ENCODE data around the gene FAM163B.

The FAM163B gene

DNA sequence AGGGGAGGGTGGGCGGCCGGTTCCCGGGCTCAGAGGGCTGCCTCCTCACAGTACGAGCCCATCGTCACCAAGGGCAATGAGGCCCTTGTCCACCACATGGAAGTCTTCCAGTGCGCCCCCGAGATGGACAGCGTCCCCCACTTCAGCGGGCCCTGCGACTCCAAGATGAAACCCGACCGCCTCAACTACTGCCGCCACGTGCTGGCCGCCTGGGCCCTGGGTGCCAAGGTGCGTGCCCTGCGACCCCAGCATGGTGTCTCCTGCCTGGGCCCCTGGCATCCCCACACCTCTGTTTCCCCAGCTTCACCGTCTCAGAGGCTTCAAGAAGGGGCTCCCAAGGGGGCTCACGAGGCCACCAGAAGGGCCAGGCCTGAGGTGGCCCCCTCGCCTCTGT is 34.2 kb upstream of the FAM163B start:
- no peak for DNase-seq (ENCODE audit: insufficient read length, low spot score)
- TF ChIP-seq, protein P1, sequence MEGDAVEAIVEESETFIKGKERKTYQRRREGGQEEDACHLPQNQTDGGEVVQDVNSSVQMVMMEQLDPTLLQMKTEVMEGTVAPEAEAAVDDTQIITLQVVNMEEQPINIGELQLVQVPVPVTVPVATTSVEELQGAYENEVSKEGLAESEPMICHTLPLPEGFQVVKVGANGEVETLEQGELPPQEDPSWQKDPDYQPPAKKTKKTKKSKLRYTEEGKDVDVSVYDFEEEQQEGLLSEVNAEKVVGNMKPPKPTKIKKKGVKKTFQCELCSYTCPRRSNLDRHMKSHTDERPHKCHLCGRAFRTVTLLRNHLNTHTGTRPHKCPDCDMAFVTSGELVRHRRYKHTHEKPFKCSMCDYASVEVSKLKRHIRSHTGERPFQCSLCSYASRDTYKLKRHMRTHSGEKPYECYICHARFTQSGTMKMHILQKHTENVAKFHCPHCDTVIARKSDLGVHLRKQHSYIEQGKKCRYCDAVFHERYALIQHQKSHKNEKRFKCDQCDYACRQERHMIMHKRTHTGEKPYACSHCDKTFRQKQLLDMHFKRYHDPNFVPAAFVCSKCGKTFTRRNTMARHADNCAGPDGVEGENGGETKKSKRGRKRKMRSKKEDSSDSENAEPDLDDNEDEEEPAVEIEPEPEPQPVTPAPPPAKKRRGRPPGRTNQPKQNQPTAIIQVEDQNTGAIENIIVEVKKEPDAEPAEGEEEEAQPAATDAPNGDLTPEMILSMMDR (IDR thresholded peaks at IDR 0.05; ENCODE audit: insufficient read depth, missing control alignments) = no peak
- FAIRE-seq = no peak

DNA sequence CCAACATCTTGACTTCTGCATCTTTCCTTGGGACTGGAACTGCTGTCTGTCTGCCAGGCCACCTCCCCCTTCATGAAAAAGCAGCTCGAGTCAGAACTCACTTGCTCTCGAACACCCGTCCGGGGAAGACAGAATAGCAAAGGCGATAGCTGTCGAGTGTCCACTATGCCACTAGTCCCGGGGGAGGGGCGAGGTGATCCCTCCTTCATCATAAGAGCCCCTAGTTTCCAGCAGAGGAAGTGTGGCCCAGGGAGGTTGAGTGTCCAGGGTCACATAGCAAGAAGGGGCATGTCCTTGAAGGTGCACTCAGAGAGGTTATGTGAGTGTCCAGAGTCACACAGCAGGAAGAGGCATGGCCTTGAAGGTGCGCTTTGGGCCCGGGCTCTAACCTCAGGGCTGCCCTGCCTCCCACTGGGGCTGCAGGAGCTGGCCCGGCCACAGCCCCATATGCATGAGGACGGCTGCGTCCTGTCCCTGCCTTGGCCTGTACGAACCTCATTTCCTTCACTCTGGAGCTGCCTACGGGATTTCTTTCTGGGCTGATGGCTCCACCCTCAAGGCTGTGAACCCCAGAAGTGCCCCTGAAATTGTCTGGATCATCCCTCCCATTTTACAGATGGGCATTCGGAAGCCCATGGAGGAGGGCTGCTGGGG is 33.6 kb upstream of the FAM163B start:
- FAIRE-seq = no peak
- DNase-seq (ENCODE audit: insufficient read length, low spot score) = no peak
- TF ChIP-seq, protein P1 (IDR thresholded peaks at IDR 0.05; ENCODE audit: insufficient read depth, missing control alignments) = no peak

DNA sequence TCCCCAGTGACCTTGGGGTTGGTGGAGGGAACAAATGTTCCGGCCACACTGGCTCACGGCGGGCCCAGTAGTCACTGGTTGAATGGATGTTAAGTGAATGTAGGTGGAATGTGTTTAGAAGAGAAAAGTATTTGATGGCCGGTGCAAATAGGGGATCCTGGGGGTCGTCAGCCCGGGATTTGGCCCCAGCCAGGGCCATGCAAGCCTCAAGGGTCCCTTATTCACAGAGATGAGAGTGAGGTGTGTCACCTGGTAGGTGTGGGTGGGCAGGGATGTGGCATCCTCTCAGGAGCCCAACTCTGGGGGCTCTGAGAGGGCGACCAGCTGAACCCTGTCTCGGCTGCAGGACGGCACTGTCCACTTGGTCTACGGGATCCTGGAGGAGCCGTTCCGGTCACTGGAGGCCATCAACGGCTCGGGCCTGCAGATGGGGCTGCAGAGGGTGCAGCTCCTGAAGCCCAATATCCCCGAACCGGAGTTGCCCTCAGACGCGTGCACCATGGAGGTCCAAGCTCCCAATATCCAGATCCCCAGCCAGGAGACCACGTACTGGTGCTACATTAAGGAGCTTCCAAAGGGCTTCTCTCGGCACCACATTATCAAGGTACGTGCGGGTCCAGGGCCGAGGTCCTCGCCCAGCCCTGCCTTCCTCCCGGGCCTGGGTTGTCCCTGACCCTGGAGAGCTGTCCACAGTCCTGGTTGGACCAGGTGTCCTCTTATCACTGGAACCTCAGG is 32.8 kb upstream of the FAM163B start:
- DNase-seq (ENCODE audit: insufficient read length, low spot score) (no peak), FAIRE-seq (no peak)
- TF ChIP-seq, protein P1 (IDR thresholded peaks at IDR 0.05; ENCODE audit: insufficient read depth, missing control alignments) = no peak

DNA sequence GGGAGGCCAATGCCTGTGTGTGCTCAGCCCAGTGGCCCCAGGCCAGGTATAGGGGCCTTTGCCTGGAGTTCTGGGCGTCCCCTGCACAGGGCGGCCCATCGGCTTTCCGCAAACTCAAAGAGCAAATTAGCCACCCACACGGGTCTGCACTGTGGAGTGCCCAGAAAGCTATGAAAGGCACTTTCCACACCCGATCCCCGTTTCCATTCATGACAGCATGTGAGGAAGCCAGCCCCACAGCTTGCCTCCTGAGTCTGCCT is 32.1 kb upstream of the FAM163B start:
- DNase-seq (ENCODE audit: insufficient read length, low spot score) (no peak), FAIRE-seq (no peak)
- TF ChIP-seq, protein P1 (IDR thresholded peaks at IDR 0.05; ENCODE audit: insufficient read depth, missing control alignments) = no peak

DNA sequence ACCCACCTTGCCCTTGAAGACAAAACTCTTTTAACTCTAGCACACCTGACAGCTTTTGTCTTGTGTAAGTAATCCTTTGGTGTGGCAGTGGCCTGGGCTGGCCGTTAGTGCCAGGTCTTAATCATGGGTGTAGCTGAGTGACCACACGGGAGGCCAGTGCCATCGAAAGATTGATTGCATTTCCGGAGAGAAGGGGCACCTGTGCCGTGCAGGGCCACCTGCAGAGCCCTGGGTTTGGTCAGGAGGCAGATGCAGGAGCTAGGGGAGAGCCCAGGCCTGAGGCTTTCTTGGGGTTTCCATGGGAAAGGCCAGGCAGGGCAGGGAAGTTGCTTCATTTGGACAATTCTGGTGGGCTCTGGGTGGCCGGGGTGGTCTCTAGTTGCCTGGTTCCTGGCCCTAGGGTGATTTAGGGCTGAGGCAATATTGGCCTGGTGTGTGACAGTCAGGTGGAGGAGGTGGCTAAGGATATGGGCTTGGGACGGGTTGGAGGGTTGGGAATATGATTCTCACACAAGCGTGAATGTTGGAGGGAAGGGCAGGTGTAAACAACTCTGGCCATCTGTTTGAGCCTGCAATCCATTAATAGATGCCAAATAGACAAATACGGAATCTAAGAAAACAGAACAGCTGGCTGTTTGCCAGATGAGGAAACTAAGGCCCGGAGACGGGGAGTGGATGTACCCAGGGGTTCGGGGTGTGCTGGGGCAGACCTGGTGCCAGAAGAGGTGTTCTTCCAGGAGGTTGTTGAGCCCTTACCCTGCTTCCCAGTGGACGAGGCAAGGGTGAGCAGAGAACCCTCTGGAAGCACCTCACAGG is 31.6 kb upstream of the FAM163B start:
- FAIRE-seq (no peak), DNase-seq (ENCODE audit: insufficient read length, low spot score) (no peak)
- TF ChIP-seq, protein P1 (IDR thresholded peaks at IDR 0.05; ENCODE audit: insufficient read depth, missing control alignments) = no peak

DNA sequence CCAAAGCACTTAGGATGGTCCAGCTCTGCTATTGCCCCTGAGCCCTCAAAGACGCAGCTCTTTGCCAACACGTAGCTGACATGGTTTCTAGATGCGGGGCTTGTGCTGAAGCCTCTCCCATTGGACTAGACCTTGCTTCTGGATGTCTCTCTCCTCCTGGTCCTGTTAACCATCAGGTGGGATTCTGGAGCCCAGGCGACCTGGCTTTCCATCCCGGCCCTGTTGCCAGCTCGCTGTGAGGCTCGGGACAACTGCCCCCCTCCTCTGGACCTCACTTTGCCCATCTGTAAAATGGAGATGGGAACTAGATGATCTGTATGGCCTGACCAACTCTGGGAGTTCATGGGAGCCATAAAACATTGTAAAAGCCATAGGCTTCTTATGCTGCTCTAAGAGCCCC is 31.0 kb upstream of the FAM163B start:
- FAIRE-seq = no peak
- TF ChIP-seq, protein P1 (IDR thresholded peaks at IDR 0.05; ENCODE audit: insufficient read depth, missing control alignments) = no peak
- no peak for DNase-seq (ENCODE audit: insufficient read length, low spot score)

Data from D721Med (cell line).